HG02885 (cell line): Measurements from ENCODE around the gene CACNA2D4.

Experiments used
- ATAC-seq: cut with Tn5 transposase; IDR thresholded peaks from one replicate; pipeline ENCODE4 v1.9.1; 2021; ENCODE audit warnings: mild to moderate bottlenecking; ENCODE audit not compliant: unreplicated experiment, poor library complexity

The CACNA2D4 gene

GRCh38 chr12:1934068-1934467 lies 15.6 kb upstream of the CACNA2D4 start:
- no peak for ATAC-seq

GRCh38 chr12:1933342-1934051 lies 15.0 kb upstream of the CACNA2D4 start:
- ATAC-seq, result peak; percentile 66

GRCh38 chr12:1932264-1932777 lies 13.9 kb upstream of the CACNA2D4 start:
- no peak for ATAC-seq

GRCh38 chr12:1931642-1932041 lies 13.2 kb upstream of the CACNA2D4 start:
- ATAC-seq, result no peak

- ATAC-seq, result no peak
Observed at GRCh38 chr12:1930803-1931597, 12.5 kb upstream of the CACNA2D4 start.

- no peak for ATAC-seq
Observed at GRCh38 chr12:1929985-1930802, 11.7 kb upstream of the CACNA2D4 start.

GRCh38 chr12:1929241-1929984 lies 11.0 kb upstream of the CACNA2D4 start:
- no peak for ATAC-seq

- no peak for ATAC-seq
Observed at GRCh38 chr12:1928439-1929121, 10.1 kb upstream of the CACNA2D4 start.

GRCh38 chr12:1927751-1928351 lies 9.4 kb upstream of the CACNA2D4 start:
- no peak for ATAC-seq

- ATAC-seq, result no peak
Observed at GRCh38 chr12:1927051-1927680, 8.7 kb upstream of the CACNA2D4 start.

GRCh38 chr12:1926251-1926657 lies 7.8 kb upstream of the CACNA2D4 start:
- ATAC-seq, result no peak

- ATAC-seq, result no peak
Observed at GRCh38 chr12:1925684-1926006, 7.2 kb upstream of the CACNA2D4 start.

- no peak for ATAC-seq
Observed at GRCh38 chr12:1924996-1925683, 6.7 kb upstream of the CACNA2D4 start.

- no peak for ATAC-seq
Observed at GRCh38 chr12:1922985-1923384, 4.5 kb upstream of the CACNA2D4 start.

- no peak for ATAC-seq
Observed at GRCh38 chr12:1922075-1922709, 3.7 kb upstream of the CACNA2D4 start.

- no peak for ATAC-seq
Observed at GRCh38 chr12:1920971-1921370, 2.5 kb upstream of the CACNA2D4 start.

- no peak for ATAC-seq
Observed at GRCh38 chr12:1920436-1920835, 2.0 kb upstream of the CACNA2D4 start.

GRCh38 chr12:1919763-1920162 lies 1.3 kb upstream of the CACNA2D4 start:
- no peak for ATAC-seq
